Stimulated activated naive CD8-positive, alpha-beta T cell treated with anti-CD3 and anti-CD28 coated beads, Interleukin-15, amount 100 ng/mL, for 72 hours (primary cell): ENCODE data around the gene TIE1.

Experiments used
- ATAC-seq: fragments of 150-1000 bp; cut with Tn5 transposase; 2 replicates; pipeline ENCODE4 v1.10.0; 2021; ENCODE audit warnings: mild to moderate bottlenecking, moderate library complexity
- DNase-seq, 2 donors: peaks; one replicate each; pipeline ENCODE4 v3.0.0; 2021 to 2022
- H3K27ac Mint-ChIP-seq, 2 donors: one replicate each; pipeline ENCODE4 v1.8.0; 2022; ENCODE audit warnings: mild to moderate bottlenecking in 2 of 2, mixed read lengths in 2 of 2, moderate library complexity in 2 of 2
- H3K27me3 Mint-ChIP-seq: one replicate; pipeline ENCODE4 v1.8.0; 2022; ENCODE audit warnings: mixed read lengths
- H3K4me1 Mint-ChIP-seq: one replicate; pipeline ENCODE4 v1.8.0; 2022; ENCODE audit warnings: mild to moderate bottlenecking, mixed read lengths
- H3K4me3 Mint-ChIP-seq, 2 donors: one replicate each; pipeline ENCODE4 v1.8.0; 2022; ENCODE audit warnings: mild to moderate bottlenecking in 2 of 2, mixed read lengths in 2 of 2, moderate library complexity in 1 of 2
- H3K9me3 Mint-ChIP-seq, 2 donors: one replicate each; pipeline ENCODE4 v1.8.0; 2022; ENCODE audit warnings: mixed read lengths in 2 of 2

The TIE1 gene

GRCh38 chr1:43300378-43301094 is at the start of gene TIE1:
TSS of gene TIE1 (plus strand) at chr1:43300982. CDS start at chr1:43301072, 90 bp downstream.
- Mint-ChIP-seq H3K4me1 (peaks cover 20% of the 10 kb centered on the region), H3K27me3 (no peaks in the 10 kb centered on the region), H3K4me3 (no peak within 1 kb of the TSS), H3K27ac (peak within 1 kb of the TSS in 1 of 2 donors; percentile 85), H3K9me3 (no peaks in the 10 kb centered on the region)
- DNase-seq (no peak), ATAC-seq (no peak)

- DNase-seq (no peak), ATAC-seq (no peak)
- Mint-ChIP-seq H3K27me3 (peaks cover 28% of the 10 kb centered on the region), H3K4me1 (no peaks in the 10 kb centered on the region), H3K9me3 (peaks cover 0 to 14% of the 10 kb centered on the region in 2 donors), H3K4me3 (no peak overlapping the region), H3K27ac (no peak overlapping the region)
Measured at GRCh38 chr1:43251024-43251423, 49.8 kb upstream of the TIE1 start.

- no peaks in the 10 kb centered on the region for H3K4me1 Mint-ChIP-seq
- DNase-seq (no peak), ATAC-seq (no peak)
- H3K27ac Mint-ChIP-seq = no peak overlapping the region
- H3K4me3 Mint-ChIP-seq = no peak overlapping the region
- peaks cover 0 to 2% of the 10 kb centered on the region in 2 donors for H3K9me3 Mint-ChIP-seq
- peaks cover 33% of the 10 kb centered on the region for H3K27me3 Mint-ChIP-seq
Measured at GRCh38 chr1:43252225-43252624, 48.6 kb upstream of the TIE1 start.

- ATAC-seq (no peak), DNase-seq (no peak)
- Mint-ChIP-seq H3K9me3 (no peaks in the 10 kb centered on the region), H3K4me1 (no peaks in the 10 kb centered on the region), H3K4me3 (no peak overlapping the region), H3K27me3 (peaks cover 33% of the 10 kb centered on the region), H3K27ac (no peak overlapping the region)
Measured at GRCh38 chr1:43253173-43253572, 47.6 kb upstream of the TIE1 start.

DNA sequence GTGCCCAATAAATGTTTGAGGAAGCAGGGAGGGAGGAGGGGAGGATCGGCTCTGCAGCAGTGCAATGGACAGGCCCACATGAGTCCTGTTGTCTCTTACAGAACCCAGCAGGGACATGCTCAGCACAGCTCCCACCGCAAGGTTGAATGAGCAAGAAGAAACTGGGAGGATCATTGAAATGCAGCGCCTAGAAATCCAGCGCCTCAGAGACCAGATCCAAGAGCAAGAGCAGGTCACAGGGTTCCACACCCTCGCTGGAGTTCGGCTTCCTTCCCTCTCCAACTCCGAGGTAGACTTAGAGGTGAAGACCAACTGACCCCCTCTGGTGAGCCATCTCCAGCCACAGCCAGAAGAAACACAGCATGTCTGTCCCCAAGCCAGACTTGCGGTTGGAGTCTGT is 46.9 kb upstream of the TIE1 start:
- H3K4me1 Mint-ChIP-seq = no peaks in the 10 kb centered on the region
- no peak for ATAC-seq

DNA sequence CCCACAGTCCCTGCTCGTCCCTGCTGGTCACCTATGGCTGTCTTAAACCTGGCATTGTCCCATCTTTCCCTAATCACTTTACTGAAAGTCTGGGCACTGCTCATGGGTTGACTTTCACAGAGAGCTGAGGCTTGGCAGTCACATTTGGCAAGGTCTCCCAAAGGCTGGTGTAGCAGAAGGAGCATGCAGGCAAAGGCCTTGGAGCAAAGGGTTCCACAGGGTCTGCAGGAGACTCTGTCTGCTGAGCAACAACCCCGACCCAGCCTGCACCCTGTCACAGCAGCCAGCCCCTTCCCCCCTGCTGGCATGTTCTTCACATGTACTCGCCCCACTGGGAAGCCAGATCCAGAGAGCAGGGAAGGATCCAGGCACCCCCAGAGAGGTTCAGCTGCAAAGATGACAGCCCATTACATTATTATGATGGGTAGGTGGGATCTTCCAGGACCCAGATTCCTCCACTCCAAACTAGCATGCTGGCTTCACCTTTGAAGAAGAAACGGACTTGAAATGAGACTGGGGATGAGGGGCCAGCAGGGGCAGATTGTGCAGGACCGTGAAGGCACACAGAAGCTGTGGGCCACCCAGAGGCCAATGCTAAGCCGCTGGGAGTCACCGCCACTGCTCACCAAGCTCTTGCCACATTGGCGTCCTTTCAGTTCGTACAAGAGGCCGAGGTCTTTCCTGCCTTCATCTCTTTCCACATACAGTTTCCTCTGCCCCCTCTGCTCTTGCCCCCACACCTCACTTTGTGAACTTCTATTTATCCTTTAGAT is 45.2 kb upstream of the TIE1 start:
- ATAC-seq (no peak), DNase-seq (no peak)
- Mint-ChIP-seq H3K9me3 (no peaks in the 10 kb centered on the region), H3K4me1 (no peaks in the 10 kb centered on the region), H3K27me3 (peaks cover 30% of the 10 kb centered on the region), H3K27ac (no peak overlapping the region), H3K4me3 (no peak overlapping the region)

More for the DNA sequence above, 46.9 kb upstream of the TIE1 start:
- H3K4me3 Mint-ChIP-seq = no peak overlapping the region
- no peak overlapping the region for H3K27ac Mint-ChIP-seq
- H3K27me3 Mint-ChIP-seq = peaks cover 33% of the 10 kb centered on the region
- DNase-seq = no peak
- no peaks in the 10 kb centered on the region for H3K9me3 Mint-ChIP-seq

- Mint-ChIP-seq H3K9me3 (no peaks in the 10 kb centered on the region), H3K27me3 (peaks cover 25% of the 10 kb centered on the region), H3K4me1 (no peaks in the 10 kb centered on the region), H3K4me3 (no peak overlapping the region), H3K27ac (no peak overlapping the region)
- ATAC-seq (no peak), DNase-seq (no peak)
Measured at GRCh38 chr1:43256675-43257570, 43.9 kb upstream of the TIE1 start.

- no peak for ATAC-seq
- H3K4me1 Mint-ChIP-seq = no peaks in the 10 kb centered on the region
- peak overlapping the region in 1 of 2 donors; percentile 81 for H3K27ac Mint-ChIP-seq
- DNase-seq = no peak
- peaks cover 4 to 8% of the 10 kb centered on the region in 2 donors for H3K9me3 Mint-ChIP-seq
- peaks cover 14% of the 10 kb centered on the region for H3K27me3 Mint-ChIP-seq
- no peak overlapping the region for H3K4me3 Mint-ChIP-seq
Measured at GRCh38 chr1:43258370-43258769, 42.4 kb upstream of the TIE1 start.

DNA sequence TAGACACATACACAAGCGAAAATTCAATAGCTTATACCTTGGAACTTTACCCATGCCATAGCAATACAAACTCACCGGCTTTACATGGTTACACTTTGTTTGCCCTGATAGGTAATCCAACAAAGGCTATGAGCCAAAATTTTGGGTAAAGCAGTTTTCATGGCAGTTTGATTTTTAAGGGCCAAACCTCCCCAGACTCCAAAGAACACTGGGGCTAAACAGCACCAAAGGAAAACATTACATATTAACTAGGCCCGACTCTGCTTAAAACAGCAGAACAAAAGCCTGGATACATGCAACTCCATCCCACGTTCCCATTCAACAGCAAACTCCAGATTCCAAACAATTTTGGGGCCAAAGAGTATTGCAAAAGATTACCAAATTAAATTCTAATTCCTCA is 35.4 kb upstream of the TIE1 start:
- DNase-seq = no peak

DNA sequence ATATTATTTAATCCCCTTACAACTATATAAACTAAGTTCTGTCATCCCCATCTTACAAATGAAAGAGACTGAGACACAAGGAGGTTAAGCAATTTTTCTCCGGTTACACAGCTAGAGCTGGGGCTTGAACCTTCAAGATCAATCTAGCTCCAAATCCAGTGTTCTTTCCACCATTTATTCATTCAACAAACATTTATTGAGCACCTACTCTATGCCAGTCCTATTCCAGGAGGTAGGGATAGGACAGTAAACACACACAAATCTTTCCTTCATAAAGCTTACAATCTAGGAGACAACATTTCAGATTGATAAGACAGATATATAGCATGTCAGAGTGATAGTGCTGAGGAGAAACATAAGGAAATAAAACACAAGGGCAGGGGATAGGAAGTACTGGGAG is 33.9 kb upstream of the TIE1 start:
- Mint-ChIP-seq H3K9me3 (peaks cover 10 to 15% of the 10 kb centered on the region in 2 donors), H3K27ac (no peak overlapping the region), H3K27me3 (peaks cover 28% of the 10 kb centered on the region), H3K4me1 (peaks cover 26% of the 10 kb centered on the region), H3K4me3 (no peak overlapping the region)
- DNase-seq = no peak
- no peak for ATAC-seq

More for the DNA sequence above, 35.4 kb upstream of the TIE1 start:
- ATAC-seq = no peak
- Mint-ChIP-seq H3K9me3 (peaks cover 10 to 15% of the 10 kb centered on the region in 2 donors), H3K4me3 (no peak overlapping the region), H3K27me3 (peaks cover 16% of the 10 kb centered on the region), H3K4me1 (peaks cover 13% of the 10 kb centered on the region), H3K27ac (no peak overlapping the region)

GRCh38 chr1:43267291-43267805 is 33.4 kb upstream of the TIE1 start:
- no peak for DNase-seq
- H3K27ac Mint-ChIP-seq = no peak overlapping the region
- H3K9me3 Mint-ChIP-seq = peaks cover 10 to 14% of the 10 kb centered on the region in 2 donors

DNA sequence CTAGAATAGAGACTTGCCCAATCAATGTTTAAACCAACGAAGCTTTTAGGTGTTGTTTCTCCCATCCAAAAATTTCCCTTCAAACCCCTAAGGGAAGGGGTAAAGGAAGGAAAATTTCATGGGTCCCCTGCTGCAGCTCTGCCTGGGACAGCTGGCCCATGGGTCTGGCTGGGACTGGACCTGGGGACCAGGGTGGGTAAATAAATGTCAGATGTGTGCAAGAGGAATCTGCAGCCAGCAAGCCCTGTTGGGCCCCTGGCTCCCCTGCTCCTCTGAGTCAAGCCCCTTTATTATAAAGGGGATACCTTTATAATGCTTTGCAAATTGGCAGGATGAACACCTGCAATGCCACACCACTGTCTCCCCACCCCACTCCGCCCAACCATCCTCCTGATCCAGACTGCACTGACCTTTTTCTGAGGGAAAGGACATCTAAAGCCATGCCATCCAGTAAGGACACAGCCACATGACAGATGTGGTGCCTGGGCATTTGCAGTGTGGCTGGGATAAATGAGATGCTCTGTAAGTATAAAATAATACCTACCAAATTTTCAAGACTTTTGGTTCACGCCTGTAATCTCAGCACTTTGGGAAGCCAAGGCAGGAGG is 32.9 kb upstream of the TIE1 start:
- DNase-seq (no peak), ATAC-seq (no peak)
- peaks cover 6 to 9% of the 10 kb centered on the region in 2 donors for H3K9me3 Mint-ChIP-seq
- H3K4me1 Mint-ChIP-seq = peaks cover 26% of the 10 kb centered on the region
- peaks cover 31% of the 10 kb centered on the region for H3K27me3 Mint-ChIP-seq
- no peak overlapping the region for H3K4me3 Mint-ChIP-seq
- no peak overlapping the region for H3K27ac Mint-ChIP-seq

More at GRCh38 chr1:43267291-43267805, 33.4 kb upstream of the TIE1 start:
- H3K4me3 Mint-ChIP-seq = no peak overlapping the region
- ATAC-seq = no peak
- H3K27me3 Mint-ChIP-seq = peaks cover 31% of the 10 kb centered on the region
- H3K4me1 Mint-ChIP-seq = peaks cover 26% of the 10 kb centered on the region

GRCh38 chr1:43269627-43270375 is 31.0 kb upstream of the TIE1 start, which contains the start of gene TMEM125:
TSS of gene TMEM125 (plus strand) at chr1:43269983. CDS start at chr1:43272723, 2,740 bp downstream.
- DNase-seq (no peak), ATAC-seq (no peak)
- H3K27me3 Mint-ChIP-seq = peaks cover 31% of the 10 kb centered on the region
- peaks cover 34% of the 10 kb centered on the region for H3K4me1 Mint-ChIP-seq
- H3K4me3 Mint-ChIP-seq = peak within 1 kb of the TSS; percentile 69 to 76
- H3K9me3 Mint-ChIP-seq = peaks cover 4 to 7% of the 10 kb centered on the region in 2 donors
- peak within 1 kb of the TSS; percentile 44 to 84 for H3K27ac Mint-ChIP-seq

DNA sequence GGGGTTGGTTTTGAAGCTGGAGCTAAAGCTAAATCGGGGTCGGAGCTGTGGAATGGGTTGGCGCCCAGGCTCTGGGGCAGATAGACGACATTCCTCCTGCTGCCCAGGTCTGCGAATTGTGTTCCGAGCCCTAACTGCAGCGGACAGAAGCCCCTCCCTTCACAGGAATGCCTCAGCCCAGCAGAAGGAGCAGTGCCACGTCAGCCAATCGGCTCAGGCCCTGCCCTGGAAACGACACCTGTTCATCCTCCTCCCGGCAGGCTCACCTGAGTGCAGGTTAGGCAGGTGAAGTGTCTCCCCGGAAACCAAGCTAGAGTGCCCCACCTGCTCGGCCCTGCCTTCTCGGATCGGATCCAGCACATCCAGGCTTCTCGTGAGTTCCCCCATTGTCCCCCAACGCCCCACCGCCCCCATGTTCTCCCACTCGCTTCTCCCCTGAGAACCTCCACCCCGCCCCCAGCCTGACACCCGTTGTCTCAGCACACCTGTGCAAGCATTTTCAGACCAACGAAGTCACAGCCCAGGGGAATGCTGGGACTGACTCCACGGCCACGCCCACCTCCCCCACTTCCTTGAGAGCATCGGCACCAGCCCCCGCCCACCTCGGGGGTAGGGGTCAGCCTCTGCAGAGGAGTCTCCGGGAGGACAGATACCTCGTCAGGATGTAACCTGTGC is 30.2 kb upstream of the TIE1 start:
- DNase-seq (peak in 1 of 2 donors; percentile 23), ATAC-seq (peak; percentile 13)
- H3K27ac Mint-ChIP-seq = peak overlapping the region; percentile 44 to 84
- H3K27me3 Mint-ChIP-seq = peaks cover 31% of the 10 kb centered on the region
- H3K9me3 Mint-ChIP-seq = peaks cover 8 to 13% of the 10 kb centered on the region in 2 donors
- peak overlapping the region; percentile 69 to 76 for H3K4me3 Mint-ChIP-seq
- peaks cover 39% of the 10 kb centered on the region for H3K4me1 Mint-ChIP-seq
